Fibroblast of skin of back (primary cell): ENCODE data around the gene ETS2.

Source experiments
- DNase-seq: peaks from one replicate; pipeline ENCODE4 v3.0.0-alpha.2; 2013

ETS2 gene

GRCh38 chr21:38780879-38781278, 24.9 kb upstream of the ETS2 start:
- DNase-seq: no peak

DNA sequence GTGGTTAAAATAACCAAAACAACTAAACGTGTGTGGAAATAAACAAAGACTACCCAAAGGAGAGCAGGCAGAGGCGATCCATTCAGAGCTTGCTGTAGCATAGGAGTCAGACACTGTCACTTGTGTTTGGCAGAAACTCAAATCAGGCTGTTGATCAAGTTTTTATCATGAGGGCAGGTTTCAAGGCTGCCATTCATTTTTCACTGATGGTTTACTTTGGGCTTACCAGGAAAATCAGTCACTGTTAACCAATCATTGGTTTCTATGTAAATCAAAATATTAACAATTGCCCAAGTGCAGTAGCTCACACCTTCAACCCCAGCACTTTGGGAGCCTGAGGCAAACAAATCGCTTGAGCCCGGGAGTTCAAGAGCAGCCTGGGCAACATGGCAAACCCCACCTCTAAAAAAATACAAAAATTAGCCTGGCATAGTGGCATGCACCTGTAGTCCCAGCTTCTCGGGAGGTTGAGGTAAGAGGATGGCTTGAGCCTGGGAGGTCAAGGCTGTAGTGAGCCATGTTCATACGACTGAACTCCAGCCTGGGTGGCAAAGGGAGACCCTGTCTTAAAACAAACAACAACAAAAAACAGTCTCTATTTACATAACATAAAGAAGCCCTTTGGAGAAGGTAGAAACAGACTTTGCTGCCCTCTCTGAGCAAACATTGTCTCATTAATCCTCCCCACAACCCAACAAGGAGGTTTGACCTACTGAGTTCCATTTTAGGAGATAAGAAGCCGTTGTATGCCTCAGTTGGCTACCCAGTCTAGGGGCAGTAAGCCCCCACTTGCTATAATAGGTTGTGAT, 21.1 kb upstream of the ETS2 start:
- DNase-seq: no peak

GRCh38 chr21:38785483-38785882, 20.2 kb upstream of the ETS2 start:
- DNase-seq: no peak

DNA sequence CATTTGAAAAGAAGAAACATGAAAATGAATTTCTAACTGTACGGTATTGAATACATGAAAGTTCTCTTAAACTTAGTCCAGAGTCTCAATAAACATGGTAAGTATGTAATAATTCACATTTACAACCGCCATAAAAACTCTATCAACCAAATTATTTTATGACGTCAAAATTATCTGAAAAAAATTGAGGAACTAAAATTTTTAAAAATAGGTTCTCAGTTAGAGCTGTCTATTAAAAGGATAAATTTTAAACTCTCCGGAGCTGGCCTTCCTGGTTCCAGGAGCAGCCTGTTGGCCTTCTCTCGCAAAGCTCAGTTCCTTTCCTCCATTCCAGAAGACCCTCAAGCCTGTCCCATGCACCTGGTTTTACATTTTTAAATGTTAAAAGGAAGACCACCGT, 18.7 kb upstream of the ETS2 start:
- no peak for DNase-seq

DNA sequence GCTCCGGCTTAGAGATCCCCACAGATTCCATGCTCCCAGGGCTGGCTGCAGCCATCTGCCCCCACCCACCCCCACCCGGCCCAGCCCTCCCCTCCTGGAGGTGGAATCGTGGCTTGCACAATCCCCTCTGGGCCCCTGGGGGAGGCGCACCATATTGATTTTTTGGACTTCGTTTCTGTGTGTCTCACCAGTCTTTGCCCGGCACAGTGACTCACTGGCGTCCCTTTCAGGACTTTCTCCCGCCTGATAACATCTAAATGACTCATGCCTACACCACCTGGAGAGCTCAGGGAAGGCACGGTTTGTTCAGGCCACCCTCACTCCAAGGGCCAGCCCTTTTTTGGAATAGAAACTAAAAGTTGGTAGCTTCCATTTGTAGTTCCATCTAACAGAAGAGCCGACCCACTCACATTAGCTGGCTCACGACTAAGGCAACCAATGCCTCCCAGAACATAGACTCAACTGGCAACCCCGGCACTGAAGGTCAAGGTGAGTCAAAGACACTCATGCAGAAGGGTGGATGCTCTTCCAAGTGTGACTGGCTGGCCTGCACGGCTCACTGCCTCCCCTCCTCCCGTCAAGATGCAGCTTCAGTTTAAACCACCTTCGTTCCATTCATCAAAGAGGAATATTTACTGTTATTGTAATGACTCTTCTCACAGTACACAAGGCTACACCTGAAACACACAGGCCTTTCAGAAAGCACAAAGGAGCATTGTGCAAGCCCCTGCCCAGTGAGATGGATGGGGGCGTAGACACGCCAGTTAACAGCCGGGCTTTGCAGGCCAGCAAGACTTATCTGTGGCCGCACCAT, 18.1 kb upstream of the ETS2 start:
- DNase-seq: no peak

DNA sequence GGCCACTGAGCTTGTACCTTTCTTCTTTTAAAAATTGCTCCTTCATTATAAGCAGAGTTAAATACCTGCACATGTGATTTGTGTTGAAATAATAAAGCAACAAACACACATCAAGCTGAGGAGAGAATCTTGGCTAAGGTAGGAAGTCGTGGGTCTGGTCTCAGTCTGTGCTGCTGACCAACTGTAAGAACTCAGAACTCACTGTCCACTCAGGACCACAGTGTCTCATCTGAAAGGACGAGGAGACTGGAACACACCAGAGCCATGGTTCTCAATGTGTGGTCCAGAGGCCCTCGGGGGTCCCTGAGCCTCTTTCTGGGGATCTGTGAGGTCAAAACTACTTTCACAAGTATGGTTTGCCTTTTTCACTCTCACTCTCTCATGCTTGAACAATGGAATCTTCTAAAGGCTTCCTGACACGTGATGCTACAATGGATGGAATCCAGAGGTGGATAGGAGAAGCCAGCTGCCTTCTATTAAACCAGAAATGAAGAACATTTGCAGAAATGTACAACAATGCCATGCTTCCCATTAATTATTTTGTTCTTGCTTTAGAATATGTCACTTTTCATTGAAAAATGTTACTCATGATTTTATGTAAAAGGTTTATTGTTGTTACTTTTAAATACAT, 17.3 kb upstream of the ETS2 start:
- DNase-seq: no peak

- no peak for DNase-seq
Measured at GRCh38 chr21:38789275-38789674, 16.5 kb upstream of the ETS2 start.

- no peak for DNase-seq
Measured at GRCh38 chr21:38790059-38790458, 15.7 kb upstream of the ETS2 start.

DNA sequence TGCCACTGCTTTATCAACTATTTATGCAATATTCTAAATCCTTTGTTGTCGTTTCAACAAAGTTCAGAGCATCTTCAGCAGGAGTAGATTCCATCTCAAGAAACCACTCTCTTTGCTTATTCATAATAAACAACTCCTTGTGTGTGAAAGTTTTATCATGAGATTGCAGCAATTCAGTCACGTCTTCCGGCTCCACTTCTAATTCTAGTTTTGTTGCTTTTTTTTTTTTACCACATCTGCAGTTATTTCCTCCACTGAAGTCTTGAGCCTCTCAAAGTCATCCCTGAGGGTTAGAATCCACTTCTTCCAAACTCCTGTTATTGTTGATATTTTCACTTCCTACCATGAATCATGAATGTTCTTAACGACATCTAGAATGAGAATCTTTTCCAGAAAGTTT, 14.8 kb upstream of the ETS2 start:
- DNase-seq: no peak

GRCh38 chr21:38792676-38793459, 12.9 kb upstream of the ETS2 start:
- no peak for DNase-seq

- no peak for DNase-seq
Measured at GRCh38 chr21:38793926-38794713, 11.6 kb upstream of the ETS2 start.

GRCh38 chr21:38794978-38795377, 10.8 kb upstream of the ETS2 start:
- DNase-seq: no peak

GRCh38 chr21:38795475-38795874, 10.3 kb upstream of the ETS2 start:
- no peak for DNase-seq

DNA sequence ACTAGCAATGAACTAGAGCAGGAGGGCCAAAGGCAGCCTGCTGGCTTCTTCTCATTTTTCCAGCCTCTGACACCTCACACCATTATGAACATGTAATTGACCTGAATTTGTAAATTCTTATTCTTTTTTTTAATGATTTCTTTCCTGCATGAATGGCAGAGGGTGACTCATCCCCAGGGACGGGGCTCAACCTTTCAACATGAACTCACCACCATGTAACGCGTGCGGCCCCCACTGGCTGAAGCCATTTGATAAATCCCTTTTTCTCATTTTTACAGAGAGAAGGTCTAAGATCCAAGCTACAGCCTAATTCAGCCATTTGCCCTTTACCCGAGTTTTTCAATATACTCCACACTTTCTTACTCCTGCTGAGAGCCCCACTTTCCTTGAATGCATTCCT, 9.3 kb upstream of the ETS2 start:
- peak; percentile 56 for DNase-seq

GRCh38 chr21:38797470-38797869, 8.3 kb upstream of the ETS2 start:
- DNase-seq: no peak

DNA sequence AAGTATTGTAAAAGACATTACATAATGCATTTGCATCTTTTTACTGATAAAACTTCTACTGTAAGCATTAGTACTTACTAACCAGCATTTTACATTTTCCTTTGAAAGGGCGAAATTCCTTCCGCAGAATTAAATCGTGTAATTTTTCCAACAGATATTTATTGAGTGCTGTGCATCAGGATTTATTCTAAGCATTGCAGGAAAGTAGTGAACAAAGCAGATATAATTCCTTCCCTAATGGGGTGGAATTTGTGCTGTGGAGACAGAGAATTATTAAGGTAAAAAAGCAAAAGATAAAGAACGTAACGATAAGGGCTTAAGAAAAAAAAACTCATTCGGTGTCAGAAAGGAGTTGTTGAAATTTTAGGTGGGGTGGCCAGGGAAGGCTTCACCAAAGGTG, 7.6 kb upstream of the ETS2 start:
- no peak for DNase-seq

GRCh38 chr21:38798481-38798882, 7.2 kb upstream of the ETS2 start:
- DNase-seq: no peak

DNA sequence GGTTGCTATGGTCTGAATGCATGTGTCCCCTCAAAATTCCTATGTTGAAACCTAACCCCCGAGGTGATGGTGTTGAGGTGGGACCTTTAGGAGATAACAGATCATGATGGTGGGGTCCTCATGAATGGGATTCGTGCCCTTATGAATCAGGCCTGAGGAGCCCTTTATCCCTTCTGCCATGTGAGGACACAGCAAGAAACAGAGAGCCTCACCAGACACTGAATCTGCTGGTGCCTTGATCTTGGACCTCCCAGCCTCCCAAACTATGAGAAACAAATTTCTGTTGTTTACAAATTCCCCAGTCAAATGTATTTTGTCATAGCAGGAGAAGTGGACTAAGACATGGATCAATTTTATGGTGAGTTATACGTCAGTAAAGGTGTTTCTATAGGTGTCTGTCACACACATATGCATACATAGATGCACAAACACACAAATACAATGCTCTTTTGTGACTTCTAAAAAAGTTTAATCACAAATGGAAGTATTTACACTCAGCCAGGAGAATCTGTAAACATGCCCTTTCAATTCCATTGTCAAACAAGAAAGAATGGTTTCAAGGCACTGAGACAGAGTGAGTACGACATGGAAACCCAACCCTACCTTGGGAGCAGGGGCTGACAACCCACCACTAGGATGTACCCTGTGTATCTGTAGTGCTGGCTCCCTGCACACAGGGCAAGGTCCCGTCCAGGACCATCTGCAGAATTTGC, 5.5 kb upstream of the ETS2 start:
- no peak for DNase-seq

GRCh38 chr21:38800924-38801744, 4.6 kb upstream of the ETS2 start:
- no peak for DNase-seq
